ENCODE results near the gene KRT72. TPM values are rescaled to one million over a fixed set of nuclear protein-coding genes. Genes with fewer than 3 reads are reported as not detected.

The KRT72 gene
- total RNA-seq, 4 donors from 2014 or later: not detected

GRCh38 chr12:52546126-52546525 is 55.1 kb downstream of the KRT72 start:
- Histone ChIP-seq H3K36me3 (no peaks in the 10 kb centered on the region), H3K9me3 (no peaks in the 10 kb centered on the region), H3K27me3 (no peaks in the 10 kb centered on the region), H3K4me1 (peaks cover 4 to 12% of the 10 kb centered on the region in 2 donors), H3K4me3 (replicated peaks in 1 of 3) (no peak overlapping the region), H3K27ac (no peak overlapping the region)
- 92 to 93% methylated on average over 15 of the region's 15 CpGs for WGBS, 2 donors
- DNase-seq: no peak
- TF ChIP-seq CTCF (IDR thresholded peaks at IDR 0.05): no peak
- TF ChIP-seq POLR2A (IDR thresholded peaks at IDR 0.05): no peak
- intact Hi-C loops (cut with DNase I): no loop called here

GRCh38 chr12:52543985-52544883 is 57.0 kb downstream of the KRT72 start:
- Histone ChIP-seq H3K36me3 (no peaks in the 10 kb centered on the region), H3K27ac (no peak overlapping the region), H3K4me3 (replicated peaks in 1 of 3) (no peak overlapping the region), H3K4me1 (peaks cover 4 to 12% of the 10 kb centered on the region in 2 donors), H3K9me3 (no peaks in the 10 kb centered on the region), H3K27me3 (no peaks in the 10 kb centered on the region)
- peak; percentile 57 to 72 for DNase-seq
- intact Hi-C loops (cut with DNase I): no loop called here
- 20 to 48% methylated on average over 7 to 17 of the region's 17 CpGs for WGBS, 2 donors
- no peak for TF ChIP-seq POLR2A (IDR thresholded peaks at IDR 0.05)
- TF ChIP-seq CTCF (IDR thresholded peaks at IDR 0.05): peak in 5 of 6 experiments; percentile 17 to 28 (median 19)

DNA sequence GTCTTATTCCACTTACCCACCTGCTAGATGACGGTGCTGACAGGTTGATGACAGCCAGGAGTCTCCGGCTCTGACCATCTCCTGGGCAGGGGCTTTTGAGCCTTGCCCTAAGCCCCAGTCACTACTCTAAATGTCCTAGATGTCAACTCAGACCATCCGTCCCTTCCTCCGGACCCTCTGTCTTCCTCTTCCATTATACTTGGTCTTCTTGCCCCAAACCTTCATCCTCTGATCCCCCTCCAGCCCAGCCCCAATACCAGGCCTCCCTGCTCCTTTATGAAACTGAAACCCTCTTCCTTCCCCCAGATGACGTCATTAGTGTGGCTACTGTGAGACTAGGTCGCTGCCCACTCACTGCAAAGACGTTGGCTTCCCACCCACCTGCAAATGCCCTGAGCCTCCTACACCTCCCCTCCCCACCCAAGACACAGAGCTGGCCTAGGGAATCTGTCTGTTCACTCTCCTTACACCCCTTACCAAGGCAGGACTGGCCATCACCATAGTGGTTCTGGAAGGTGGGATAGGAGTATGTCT is 58.4 kb downstream of the KRT72 start:
- Histone ChIP-seq H3K9me3 (no peaks in the 10 kb centered on the region), H3K4me1 (peaks cover 4 to 12% of the 10 kb centered on the region in 2 donors), H3K4me3 (replicated peaks in 1 of 3) (no peak overlapping the region), H3K27me3 (no peaks in the 10 kb centered on the region), H3K27ac (no peak overlapping the region), H3K36me3 (no peaks in the 10 kb centered on the region)
- TF ChIP-seq POLR2A (IDR thresholded peaks at IDR 0.05) (no peak), CTCF (IDR thresholded peaks at IDR 0.05) (no peak)
- intact Hi-C loops (cut with DNase I): no loop called here
- WGBS, 2 donors: 85 to 90% methylated on average over 7 of the region's 7 CpGs
- no peak for DNase-seq

DNA sequence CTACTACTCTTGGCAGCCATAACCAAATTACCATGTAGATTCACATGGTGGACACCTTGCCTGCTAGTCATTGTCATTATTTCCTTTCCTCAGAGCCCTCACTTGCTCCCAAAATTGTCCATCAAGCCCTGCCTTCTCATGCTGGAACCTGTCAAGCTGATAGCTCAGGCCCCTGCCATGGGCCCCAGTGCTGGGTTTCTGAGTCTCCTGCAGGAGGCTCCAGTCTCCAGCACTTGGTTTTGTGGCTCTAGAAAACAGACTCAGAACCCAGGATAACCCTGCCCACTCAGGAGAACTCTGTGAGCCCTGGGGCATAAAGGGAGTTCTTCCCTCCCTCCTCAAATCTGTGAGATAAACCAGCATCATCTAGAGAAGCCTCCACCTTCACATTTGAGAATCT is 59.1 kb downstream of the KRT72 start:
- TF ChIP-seq POLR2A (IDR thresholded peaks at IDR 0.05): no peak
- TF ChIP-seq CTCF (IDR thresholded peaks at IDR 0.05): no peak
- intact Hi-C loops (cut with DNase I): no loop called here
- H3K9me3 ChIP-seq: no peaks in the 10 kb centered on the region
- no peak overlapping the region for H3K4me3 ChIP-seq (replicated peaks in 1 of 3)
- H3K4me1 ChIP-seq: peaks cover 4 to 12% of the 10 kb centered on the region in 2 donors
- H3K27ac ChIP-seq: no peak overlapping the region
- H3K27me3 ChIP-seq: no peaks in the 10 kb centered on the region
- DNase-seq: no peak
- H3K36me3 ChIP-seq: no peaks in the 10 kb centered on the region

DNA sequence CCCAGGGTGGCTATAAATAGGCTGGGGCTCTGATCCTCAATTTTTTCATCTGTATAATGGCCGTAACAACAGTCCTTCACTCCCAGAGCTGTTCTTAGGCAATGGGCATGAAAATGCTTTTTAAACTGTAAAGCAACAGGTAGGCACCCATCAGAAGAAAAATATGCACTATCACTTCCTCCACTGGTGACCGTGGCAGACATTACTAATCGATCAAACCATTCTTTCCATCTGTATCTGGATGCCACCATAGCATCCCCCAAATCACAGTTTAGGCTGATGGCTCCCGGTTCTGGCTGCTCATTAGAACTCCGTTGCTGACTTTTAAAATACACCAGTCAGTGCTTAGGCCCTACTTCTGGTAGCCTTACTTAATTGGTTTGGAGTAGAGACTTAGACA is 59.6 kb downstream of the KRT72 start:
- Histone ChIP-seq H3K4me1 (peaks cover 4 to 12% of the 10 kb centered on the region in 2 donors), H3K27me3 (no peaks in the 10 kb centered on the region), H3K9me3 (no peaks in the 10 kb centered on the region), H3K4me3 (replicated peaks in 1 of 3) (no peak overlapping the region), H3K27ac (no peak overlapping the region), H3K36me3 (no peaks in the 10 kb centered on the region)
- DNase-seq: no peak
- intact Hi-C loops (cut with DNase I): no loop called here
- TF ChIP-seq CTCF (IDR thresholded peaks at IDR 0.05): no peak
- no peak for TF ChIP-seq POLR2A (IDR thresholded peaks at IDR 0.05)
- WGBS, 2 donors: 95 to 96% methylated on average over 5 of the region's 5 CpGs
